RWPE2 (cell line): ENCODE results near the gene TRPM2.

Source experiments
- ATAC-seq: fragments of 200-7000 bp; cut with Tn5 transposase; 3 replicates; pipeline ENCODE4 v1.9.1; 2021; ENCODE audit warnings: low read depth
- DNase-seq: peaks from one replicate; pipeline ENCODE4 v3.0.0-alpha.2; 2020; ENCODE audit warnings: low spot score
- H3K27ac ChIP-seq: fragments of 450-650 bp; 2 replicates; pipeline ENCODE4 v1.5.1; 2017; ENCODE audit warnings: mild to moderate bottlenecking; ENCODE audit not compliant: poor library complexity, severe bottlenecking
- H3K27me3 ChIP-seq: fragments of 250-450 bp; sonication (Bioruptor Pico); 2 replicates; pipeline ENCODE4 v1.5.1; 2021; ENCODE audit warnings: mild to moderate bottlenecking, moderate library complexity; ENCODE audit not compliant: insufficient read depth, poor library complexity, severe bottlenecking
- H3K36me3 ChIP-seq: fragments of 250-450 bp; sonication (Bioruptor Pico); 2 replicates; pipeline ENCODE4 v1.5.1; 2020; ENCODE audit warnings: low read depth, mild to moderate bottlenecking, moderate library complexity
- H3K4me1 ChIP-seq: fragments of 250-450 bp; sonication (Bioruptor Pico); 2 replicates; pipeline ENCODE4 v1.5.1; 2021; ENCODE audit warnings: mild to moderate bottlenecking, moderate library complexity; ENCODE audit not compliant: insufficient read depth, poor library complexity, severe bottlenecking
- H3K4me3 ChIP-seq: fragments of 250-450 bp; sonication (Bioruptor Pico); 2 replicates; pipeline ENCODE4 v1.5.1; 2021; ENCODE audit warnings: mild to moderate bottlenecking, moderate library complexity; ENCODE audit not compliant: severe bottlenecking
- H3K9me3 ChIP-seq: fragments of 250-450 bp; sonication (Bioruptor Pico); 2 replicates; pipeline ENCODE4 v1.5.1; 2021; ENCODE audit warnings: mild to moderate bottlenecking, moderate library complexity; ENCODE audit not compliant: severe bottlenecking
- TF ChIP-seq, protein P1 (sequence below): fragments of 450-650 bp; IDR thresholded peaks from one replicate; pipeline ENCODE4 v1.5.1; 2017; ENCODE audit warnings: mild to moderate bottlenecking, moderate library complexity; ENCODE audit not compliant: poor library complexity, severe bottlenecking

Gene TRPM2

DNA sequence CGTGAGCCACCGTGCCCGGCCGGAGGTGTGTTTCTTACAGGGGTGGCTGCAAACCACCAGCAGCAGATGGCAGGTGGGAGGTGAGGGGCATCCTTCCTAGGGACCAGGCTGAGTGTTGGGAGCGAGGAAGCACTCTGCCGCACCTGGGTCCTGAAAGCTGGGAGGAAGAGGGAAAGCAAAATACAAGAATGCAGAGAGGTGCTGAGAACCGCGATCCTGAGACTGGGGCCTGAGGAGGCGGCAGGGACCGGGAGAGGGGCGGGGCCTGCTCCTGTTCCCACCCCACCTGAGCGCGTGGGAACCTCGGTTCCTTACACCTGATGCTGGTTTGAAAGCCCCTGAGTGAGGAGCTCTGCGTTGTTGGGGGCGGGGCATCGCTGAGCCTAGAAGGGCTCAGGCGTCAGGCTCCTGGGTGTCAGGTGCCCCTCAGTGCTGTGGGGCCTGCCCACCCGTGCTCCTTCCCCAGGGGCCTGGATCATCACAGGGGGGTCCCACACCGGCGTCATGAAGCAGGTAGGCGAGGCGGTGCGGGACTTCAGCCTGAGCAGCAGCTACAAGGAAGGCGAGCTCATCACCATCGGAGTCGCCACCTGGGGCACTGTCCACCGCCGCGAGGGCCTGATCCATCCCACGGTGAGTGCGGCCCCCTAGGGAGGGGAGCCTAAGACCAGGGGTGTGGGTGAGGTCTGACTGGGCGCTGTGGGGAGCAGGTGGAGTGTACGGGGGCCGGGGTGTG lies 15.5 kb downstream of the TRPM2 start:
- Histone ChIP-seq H3K4me1 (no peaks in the 10 kb centered on the region), H3K27ac (no peak overlapping the region), H3K4me3 (no peak overlapping the region), H3K27me3 (peaks cover 12% of the 10 kb centered on the region), H3K9me3 (no peaks in the 10 kb centered on the region), H3K36me3 (no peaks in the 10 kb centered on the region)
- ATAC-seq (no peak; the same call in 2 of the 3 replicates), DNase-seq (peak; percentile 53)
- TF ChIP-seq, protein P1, sequence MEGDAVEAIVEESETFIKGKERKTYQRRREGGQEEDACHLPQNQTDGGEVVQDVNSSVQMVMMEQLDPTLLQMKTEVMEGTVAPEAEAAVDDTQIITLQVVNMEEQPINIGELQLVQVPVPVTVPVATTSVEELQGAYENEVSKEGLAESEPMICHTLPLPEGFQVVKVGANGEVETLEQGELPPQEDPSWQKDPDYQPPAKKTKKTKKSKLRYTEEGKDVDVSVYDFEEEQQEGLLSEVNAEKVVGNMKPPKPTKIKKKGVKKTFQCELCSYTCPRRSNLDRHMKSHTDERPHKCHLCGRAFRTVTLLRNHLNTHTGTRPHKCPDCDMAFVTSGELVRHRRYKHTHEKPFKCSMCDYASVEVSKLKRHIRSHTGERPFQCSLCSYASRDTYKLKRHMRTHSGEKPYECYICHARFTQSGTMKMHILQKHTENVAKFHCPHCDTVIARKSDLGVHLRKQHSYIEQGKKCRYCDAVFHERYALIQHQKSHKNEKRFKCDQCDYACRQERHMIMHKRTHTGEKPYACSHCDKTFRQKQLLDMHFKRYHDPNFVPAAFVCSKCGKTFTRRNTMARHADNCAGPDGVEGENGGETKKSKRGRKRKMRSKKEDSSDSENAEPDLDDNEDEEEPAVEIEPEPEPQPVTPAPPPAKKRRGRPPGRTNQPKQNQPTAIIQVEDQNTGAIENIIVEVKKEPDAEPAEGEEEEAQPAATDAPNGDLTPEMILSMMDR: no peak

GRCh38 chr21:44370027-44370735 lies 16.8 kb downstream of the TRPM2 start:
- Histone ChIP-seq H3K27me3 (peaks cover 12% of the 10 kb centered on the region), H3K9me3 (no peaks in the 10 kb centered on the region), H3K27ac (no peak overlapping the region), H3K4me3 (no peak overlapping the region), H3K4me1 (no peaks in the 10 kb centered on the region), H3K36me3 (no peaks in the 10 kb centered on the region)
- TF ChIP-seq, protein P1: no peak
- DNase-seq (peak; percentile 61), ATAC-seq (peak; percentile 79)

DNA sequence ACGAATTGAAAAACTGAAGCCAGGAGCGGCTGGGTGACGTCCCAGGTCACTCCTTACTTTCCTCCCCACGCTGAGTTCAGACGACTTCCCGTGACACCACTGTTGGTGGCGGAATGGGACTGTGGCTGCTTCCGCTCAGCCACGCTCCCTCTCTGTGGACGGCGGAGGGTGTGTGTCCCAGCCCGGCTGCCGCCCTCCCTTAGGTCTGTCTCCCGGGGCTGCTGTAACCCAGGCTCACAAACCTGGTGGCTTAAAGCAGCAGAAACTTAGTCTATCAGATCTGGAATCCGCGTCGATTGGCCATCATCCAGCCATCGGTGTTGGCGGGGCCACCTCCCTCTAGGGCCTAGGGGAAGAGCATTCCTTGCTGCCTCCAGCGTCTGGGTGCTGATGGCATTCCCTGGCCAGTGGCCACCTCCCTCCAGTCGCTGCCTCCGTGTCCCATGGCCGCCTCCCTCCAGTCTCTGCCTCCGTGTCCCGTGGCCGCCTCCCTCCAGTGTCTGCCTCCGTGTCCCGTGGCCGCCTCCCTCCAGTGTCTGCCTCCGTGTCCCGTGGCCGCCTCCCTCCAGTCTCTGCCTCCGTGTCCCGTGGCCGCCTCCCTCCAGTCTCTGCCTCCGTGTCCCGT lies 17.5 kb downstream of the TRPM2 start:
- Histone ChIP-seq H3K27ac (no peak overlapping the region), H3K4me1 (no peaks in the 10 kb centered on the region), H3K9me3 (no peaks in the 10 kb centered on the region), H3K27me3 (peaks cover 12% of the 10 kb centered on the region), H3K4me3 (no peak overlapping the region), H3K36me3 (no peaks in the 10 kb centered on the region)
- ATAC-seq (no peak), DNase-seq (peak; percentile 29)
- TF ChIP-seq, protein P1: no peak

DNA sequence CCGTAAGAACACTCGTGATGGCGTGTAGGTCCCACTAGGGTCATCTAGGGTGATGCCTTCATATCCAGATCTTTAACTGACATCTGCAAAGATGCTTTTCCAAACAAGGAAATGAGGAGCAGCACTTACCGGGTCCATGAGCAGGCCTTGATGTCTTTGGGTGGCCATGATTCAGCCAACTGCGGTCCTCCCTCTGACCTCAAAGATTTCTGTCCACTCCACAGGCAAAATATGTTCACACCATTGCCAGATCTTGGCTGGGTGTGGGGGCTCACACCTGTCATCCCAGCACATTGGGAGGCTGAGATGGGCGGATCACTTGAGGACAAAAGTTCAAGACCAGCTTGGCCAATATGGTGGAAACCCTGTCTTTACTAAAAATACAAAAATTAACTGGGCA lies 18.2 kb downstream of the TRPM2 start:
- Histone ChIP-seq H3K4me1 (no peaks in the 10 kb centered on the region), H3K4me3 (no peak overlapping the region), H3K27me3 (peaks cover 12% of the 10 kb centered on the region), H3K9me3 (no peaks in the 10 kb centered on the region), H3K36me3 (no peaks in the 10 kb centered on the region), H3K27ac (no peak overlapping the region)
- ATAC-seq: no peak
- TF ChIP-seq, protein P1: no peak
- DNase-seq: no peak
